ENCODE measurements around the gene PCDHA5.
"Not testable (repeated sequence)": the region's sequence is repeated elsewhere in the genome, so short reads cannot be mapped to it uniquely, and the experiment has no call there.

PCDHA5 gene

DNA sequence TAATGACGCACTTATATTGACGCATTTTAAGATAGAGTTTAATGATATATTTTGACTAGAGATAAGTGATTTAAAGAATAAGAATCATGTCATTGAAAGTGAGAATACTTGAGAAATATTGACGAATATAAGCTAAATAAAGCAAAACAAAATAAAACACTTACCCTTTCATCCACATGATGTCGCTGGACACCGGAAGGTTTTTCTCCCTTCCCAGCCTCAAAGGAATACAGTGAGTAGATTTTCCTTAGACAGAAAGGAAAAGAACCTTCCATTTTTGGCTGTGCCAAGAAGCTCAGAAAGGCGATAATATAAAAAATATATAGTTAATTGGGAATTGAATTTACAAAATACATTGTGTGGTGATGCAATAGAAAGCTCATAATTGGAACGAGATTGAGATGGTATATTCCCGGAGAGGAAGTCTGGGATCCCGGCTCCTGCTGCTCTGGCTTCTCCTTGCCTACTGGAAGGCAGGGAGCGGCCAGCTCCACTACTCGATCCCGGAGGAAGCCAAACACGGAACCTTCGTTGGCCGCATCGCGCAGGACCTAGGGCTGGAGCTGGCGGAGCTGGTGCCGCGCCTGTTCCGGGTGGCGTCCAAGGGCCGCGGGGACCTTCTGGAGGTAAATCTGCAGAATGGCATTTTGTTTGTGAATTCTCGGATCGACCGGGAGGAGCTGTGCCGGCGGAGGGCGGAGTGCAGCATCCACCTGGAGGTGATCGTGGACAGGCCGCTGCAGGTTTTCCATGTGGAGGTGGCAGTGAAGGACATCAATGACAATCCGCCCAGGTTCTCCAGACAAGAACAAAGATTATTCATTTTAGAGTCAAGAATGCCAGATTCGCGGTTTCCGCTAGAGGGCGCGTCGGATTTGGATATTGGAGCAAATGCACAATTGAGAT, at the start of gene PCDHA5:
Gene PCDHA5, plus strand, starts transcription at position 239 of the 906 bp plus-strand sequence.
- no peak for DNase-seq

GRCh38 chr5:140780512-140780911, 40.9 kb upstream of the PCDHA5 start:
- no peak for DNase-seq

DNA sequence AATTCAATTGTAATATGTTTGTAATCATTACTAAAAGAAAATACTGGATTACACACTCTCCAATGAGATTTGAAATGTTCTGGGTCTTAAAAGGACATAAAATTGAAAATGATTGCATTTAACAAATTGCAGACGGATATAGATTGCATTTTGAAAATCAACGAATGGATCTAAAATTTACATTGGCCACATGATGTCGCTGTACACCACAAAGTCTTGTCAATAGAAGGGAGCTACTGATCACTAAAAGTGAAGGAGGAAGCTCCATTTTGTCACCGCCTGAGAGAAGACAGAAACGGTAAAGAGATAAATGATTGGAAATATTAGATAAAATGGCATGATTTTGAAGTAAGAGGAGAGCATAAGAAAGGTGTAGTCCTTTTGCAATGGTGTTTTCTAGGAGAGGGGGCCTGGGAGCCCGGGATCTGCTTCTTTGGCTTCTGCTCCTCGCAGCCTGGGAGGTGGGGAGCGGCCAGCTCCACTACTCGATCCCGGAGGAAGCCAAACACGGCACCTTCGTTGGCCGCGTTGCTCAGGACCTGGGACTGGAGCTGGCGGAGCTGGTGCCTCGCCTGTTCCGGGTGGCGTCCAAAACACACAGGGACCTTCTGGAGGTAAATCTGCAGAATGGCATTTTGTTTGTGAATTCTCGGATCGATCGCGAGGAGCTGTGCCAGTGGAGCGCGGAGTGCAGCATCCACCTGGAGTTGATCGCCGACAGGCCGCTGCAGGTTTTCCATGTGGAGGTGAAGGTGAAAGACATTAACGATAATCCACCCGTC, 35.3 kb upstream of the PCDHA5 start, which contains the start of gene PCDHA1:
Gene PCDHA1, plus strand, starts transcription at position 236 of the 782 bp plus-strand sequence.
- no peak for DNase-seq

DNA sequence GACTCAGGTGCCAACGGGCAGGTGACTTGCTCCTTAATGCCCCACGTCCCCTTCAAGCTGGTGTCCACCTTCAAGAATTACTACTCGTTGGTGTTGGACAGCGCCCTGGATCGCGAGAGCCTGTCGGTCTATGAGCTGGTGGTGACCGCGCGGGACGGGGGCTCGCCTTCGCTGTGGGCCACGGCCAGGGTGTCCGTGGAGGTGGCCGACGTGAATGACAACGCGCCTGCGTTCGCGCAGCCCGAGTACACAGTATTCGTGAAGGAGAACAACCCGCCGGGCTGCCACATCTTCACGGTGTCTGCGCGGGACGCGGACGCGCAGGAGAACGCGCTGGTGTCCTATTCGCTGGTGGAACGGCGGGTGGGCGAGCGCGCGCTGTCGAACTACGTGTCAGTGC, 34.0 kb upstream of the PCDHA5 start:
- DNase-seq, result not testable (repeated sequence)

DNA sequence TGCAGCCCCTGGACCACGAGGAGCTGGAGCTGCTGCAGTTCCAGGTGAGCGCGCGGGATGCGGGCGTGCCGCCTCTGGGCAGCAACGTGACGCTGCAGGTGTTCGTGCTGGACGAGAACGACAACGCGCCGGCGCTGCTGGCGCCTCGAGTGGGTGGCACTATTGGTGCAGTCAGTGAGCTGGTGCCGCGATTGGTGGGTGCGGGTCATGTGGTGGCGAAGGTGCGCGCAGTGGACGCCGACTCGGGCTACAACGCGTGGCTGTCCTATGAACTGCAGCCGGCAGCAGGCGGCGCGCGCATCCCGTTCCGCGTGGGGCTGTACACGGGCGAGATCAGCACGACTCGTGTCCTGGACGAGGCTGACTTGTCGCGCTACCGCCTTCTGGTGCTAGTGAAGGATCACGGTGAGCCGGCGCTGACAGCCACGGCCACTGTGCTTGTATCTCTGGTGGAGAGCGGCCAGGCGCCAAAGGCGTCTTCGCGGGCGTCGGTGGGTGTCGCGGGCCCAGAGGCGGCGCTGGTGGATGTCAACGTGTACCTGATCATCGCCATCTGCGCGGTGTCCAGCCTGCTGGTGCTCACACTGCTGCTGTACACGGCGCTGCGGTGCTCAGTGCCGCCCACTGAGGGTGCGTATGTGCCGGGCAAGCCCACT, 33.4 kb upstream of the PCDHA5 start:
- not testable (repeated sequence) for DNase-seq

- DNase-seq, result no peak
Measured at GRCh38 chr5:140791089-140791488, 30.3 kb upstream of the PCDHA5 start.

- no peak for DNase-seq
Measured at GRCh38 chr5:140794595-140795258, 26.7 kb upstream of the PCDHA5 start, which contains the start of gene PCDHA2. Gene PCDHA2, plus strand, starts transcription at chr5:140794852.

GRCh38 chr5:140795259-140795641, 26.2 kb upstream of the PCDHA5 start:
- DNase-seq, result no peak

GRCh38 chr5:140796072-140796717, 25.2 kb upstream of the PCDHA5 start:
- not testable (repeated sequence) for DNase-seq

DNA sequence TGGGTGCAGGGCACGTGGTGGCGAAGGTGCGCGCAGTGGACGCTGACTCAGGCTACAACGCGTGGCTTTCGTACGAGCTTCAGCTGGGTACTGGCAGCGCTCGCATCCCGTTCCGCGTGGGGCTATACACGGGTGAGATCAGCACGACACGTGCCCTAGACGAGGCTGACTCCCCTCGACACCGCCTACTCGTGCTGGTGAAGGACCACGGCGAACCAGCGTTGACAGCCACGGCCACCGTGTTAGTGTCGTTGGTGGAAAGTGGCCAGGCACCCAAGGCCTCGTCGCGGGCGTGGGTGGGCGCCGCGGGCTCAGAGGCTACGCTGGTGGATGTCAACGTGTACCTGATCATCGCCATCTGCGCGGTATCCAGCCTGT, 24.7 kb upstream of the PCDHA5 start:
- no peak for DNase-seq

GRCh38 chr5:140800816-140801493, 20.5 kb upstream of the PCDHA5 start, which contains the start of gene PCDHA3:
Gene PCDHA3, plus strand, starts transcription at chr5:140801057.
- no peak for DNase-seq

- no peak for DNase-seq
Measured at GRCh38 chr5:140801494-140801841, 19.9 kb upstream of the PCDHA5 start.

GRCh38 chr5:140802381-140802780, 19.0 kb upstream of the PCDHA5 start:
- not testable (repeated sequence) for DNase-seq

GRCh38 chr5:140802781-140803271, 18.6 kb upstream of the PCDHA5 start:
- no peak for DNase-seq

DNA sequence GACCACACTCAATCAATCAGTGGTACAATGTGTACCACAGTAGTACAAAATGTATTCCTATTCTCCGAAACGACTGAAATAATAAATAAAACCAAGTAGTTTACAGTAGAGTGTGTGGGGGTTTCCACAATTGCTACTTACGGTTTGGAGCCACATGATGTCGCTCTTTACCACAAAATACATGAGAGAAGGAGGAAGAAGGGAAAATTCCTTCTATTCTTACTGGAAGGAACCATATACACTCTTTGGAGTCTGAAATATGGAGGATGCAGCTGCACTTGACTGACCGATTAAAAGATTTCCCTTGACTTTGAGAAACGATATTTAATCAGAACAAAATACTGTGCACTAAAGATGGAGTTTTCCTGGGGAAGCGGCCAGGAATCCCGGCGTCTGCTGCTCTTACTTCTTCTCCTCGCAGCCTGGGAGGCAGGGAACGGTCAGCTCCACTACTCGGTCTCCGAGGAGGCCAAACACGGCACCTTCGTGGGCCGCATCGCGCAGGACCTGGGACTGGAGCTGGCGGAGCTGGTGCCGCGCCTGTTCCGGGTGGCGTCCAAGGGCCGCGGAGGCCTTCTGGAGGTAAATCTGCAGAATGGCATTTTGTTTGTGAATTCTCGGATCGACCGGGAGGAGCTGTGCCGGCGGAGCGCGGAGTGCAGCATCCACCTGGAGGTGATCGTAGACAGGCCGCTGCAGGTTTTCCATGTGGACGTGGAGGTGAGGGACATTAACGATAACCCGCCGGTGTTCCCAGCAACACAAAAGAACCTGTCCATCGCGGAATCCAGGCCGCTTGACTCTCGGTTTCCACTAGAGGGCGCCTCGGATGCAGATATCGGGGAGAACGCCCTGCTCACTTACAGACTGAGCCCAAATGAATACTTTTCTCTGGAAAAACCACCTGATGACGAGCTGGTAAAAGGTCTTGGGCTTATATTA, 14.3 kb upstream of the PCDHA5 start, which contains the start of gene PCDHA4:
Gene PCDHA4, plus strand, starts transcription at position 235 of the 942 bp plus-strand sequence.
- no peak for DNase-seq

- not testable (repeated sequence) for DNase-seq
Measured at GRCh38 chr5:140808241-140808888, 13.0 kb upstream of the PCDHA5 start.

- DNase-seq, result no peak
Measured at GRCh38 chr5:140808889-140809291, 12.5 kb upstream of the PCDHA5 start.

DNA sequence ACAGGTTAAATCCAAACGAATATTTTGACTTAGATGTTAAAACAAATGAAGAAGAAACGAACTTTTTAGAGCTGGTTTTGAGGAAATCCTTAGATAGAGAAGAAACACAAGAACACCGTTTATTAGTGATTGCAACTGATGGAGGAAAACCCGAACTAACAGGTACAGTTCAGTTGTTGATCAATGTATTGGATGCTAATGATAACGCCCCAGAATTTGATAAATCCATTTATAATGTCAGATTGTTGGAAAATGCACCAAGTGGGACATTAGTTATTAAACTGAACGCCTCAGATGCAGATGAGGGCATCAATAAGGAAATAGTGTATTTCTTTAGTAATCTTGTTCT, 842 bp downstream of the PCDHA5 start:
- DNase-seq, result no peak

- not testable (repeated sequence) for DNase-seq
Measured at GRCh38 chr5:140822969-140823368, 1.6 kb downstream of the PCDHA5 start.

- DNase-seq, result no peak
Measured at GRCh38 chr5:140823475-140823874, 2.1 kb downstream of the PCDHA5 start.

Data from CD4-positive, alpha-beta T cell treated with Interleukin-17A for 1 hour (primary cell).